GM12874 (cell line): ENCODE measurements around the gene GLYATL3.

ENCODE experiments used
- TF ChIP-seq, protein P1 (sequence below): IDR thresholded peaks from 2 replicates; pipeline ENCODE4 v1.5.1; 2011; ENCODE audit warnings: low read depth, mild to moderate bottlenecking, control low read depth, low read length, moderate library complexity; ENCODE audit not compliant: insufficient read depth

Gene GLYATL3

DNA sequence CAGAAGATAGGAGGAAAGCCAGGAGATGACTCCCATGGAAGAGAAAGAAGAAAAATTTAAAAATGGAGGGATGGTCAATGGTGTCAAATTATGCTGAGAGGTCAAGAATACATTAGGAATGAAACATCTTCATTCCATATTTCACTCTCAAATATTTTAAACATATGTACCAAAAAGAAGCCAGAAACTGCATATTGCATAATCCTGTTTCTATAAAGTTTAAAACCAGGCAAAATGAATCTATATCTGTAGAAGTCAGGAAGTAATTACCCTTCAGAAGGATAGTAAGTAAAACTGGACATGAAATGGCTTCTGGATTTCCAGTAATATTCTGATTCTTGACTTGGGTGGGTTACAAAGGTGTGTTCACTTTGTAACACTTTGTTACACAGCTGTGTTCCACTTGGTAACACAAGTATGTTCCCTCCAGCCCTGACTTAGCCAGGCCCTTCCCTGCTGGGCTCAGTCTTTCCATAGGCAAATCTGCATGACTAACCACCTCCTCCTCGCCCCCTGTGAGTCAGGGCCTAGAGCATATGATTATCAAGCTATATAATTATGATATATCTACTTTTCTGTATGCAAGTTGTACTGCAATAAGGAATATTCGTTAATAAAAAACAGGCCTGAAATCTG is 30.5 kb downstream of the GLYATL3 start:
- TF ChIP-seq, protein P1, sequence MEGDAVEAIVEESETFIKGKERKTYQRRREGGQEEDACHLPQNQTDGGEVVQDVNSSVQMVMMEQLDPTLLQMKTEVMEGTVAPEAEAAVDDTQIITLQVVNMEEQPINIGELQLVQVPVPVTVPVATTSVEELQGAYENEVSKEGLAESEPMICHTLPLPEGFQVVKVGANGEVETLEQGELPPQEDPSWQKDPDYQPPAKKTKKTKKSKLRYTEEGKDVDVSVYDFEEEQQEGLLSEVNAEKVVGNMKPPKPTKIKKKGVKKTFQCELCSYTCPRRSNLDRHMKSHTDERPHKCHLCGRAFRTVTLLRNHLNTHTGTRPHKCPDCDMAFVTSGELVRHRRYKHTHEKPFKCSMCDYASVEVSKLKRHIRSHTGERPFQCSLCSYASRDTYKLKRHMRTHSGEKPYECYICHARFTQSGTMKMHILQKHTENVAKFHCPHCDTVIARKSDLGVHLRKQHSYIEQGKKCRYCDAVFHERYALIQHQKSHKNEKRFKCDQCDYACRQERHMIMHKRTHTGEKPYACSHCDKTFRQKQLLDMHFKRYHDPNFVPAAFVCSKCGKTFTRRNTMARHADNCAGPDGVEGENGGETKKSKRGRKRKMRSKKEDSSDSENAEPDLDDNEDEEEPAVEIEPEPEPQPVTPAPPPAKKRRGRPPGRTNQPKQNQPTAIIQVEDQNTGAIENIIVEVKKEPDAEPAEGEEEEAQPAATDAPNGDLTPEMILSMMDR = no peak

DNA sequence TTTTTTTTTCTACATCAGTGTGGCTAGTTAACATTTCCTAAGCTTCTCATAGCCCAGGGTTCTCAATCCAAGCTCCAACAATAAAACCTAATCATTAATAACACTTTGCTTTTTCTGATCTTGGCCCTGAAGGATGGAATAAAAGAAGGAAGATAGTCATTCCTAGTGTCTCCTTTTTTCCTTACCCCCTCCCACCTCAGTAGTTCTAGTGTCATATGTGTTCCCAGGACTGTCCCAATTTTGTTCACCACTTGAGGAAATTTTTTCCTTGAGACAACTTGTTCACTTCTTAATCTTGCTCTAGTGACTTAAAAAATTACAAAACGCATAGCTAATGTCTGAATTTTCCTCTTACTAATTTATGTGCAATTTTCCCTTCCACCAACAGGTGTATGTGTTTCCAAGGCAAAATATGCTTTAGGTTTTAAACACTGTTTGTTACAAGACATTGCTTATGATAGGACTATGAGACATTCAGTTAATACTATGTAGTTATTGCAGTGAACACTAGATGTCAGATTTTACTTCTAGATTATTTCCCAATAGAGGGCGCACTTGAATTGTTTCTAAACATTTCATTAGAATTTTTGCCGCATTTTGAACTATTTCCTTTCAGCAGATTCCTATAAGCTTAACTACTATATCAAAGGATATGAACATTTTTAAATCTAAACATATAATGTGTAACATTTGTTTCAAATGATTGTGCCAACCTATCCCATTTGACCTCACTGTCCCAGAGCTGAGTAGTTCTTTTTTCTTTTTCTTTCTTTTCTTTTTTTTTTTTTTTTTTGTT is 32.2 kb downstream of the GLYATL3 start:
- TF ChIP-seq, protein P1 = peak; percentile 30; the same call in 1 of the 2 replicates

DNA sequence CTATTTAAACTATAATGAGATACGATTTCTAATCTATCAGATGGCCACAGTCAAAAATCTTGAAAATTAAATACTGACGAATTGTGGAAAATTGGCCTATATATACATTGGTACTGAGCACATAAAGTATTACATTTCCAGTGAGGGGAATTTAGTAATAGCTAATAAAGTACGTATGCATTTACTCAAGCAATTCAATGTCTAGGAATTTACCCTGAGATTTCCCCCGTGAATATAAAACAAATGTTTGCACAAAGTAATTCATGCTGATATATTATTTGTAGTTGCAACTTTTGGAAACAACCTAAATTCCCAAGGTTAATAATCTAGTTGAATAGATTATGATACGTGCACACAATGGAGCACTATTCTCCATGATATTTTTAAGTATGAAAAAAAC is 36.1 kb downstream of the GLYATL3 start:
- TF ChIP-seq, protein P1 = no peak

DNA sequence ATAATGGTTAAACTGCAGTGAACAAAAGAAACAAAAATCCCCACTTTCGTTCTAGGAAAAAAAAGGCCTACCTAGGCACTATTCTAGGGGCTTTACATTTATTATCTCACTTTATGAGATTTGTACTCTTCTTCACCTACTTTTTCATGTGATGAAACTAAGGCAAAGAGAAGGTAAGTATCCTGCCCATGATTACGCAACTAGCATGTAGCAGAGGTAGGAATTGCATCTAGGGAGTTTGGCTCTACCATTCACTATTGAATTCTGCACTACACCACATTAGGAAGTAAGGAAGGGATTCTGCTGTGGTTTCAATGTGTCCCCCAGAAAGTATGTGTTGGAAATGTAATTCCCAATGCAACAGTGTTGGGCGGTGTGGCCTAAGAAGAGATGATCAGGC is 39.4 kb downstream of the GLYATL3 start:
- TF ChIP-seq, protein P1 = no peak

DNA sequence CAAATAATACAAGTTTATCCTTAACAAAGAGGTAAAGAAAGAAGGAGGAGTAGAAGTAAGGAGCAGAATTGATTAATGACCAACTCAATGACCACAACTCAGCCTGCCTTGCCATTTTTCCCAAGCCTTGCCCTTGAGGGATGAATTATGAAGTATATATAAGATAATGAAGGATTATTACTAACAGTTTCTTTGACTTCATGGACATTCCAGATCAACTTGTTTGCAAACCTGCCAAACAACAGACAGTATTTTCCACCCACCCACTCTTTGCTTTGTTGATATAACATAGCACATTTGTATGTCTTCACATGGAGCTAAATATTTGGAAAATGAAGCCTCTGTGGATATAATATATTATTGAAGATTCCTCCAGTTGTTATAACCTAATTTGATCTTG is 40.9 kb downstream of the GLYATL3 start:
- TF ChIP-seq, protein P1 = no peak

DNA sequence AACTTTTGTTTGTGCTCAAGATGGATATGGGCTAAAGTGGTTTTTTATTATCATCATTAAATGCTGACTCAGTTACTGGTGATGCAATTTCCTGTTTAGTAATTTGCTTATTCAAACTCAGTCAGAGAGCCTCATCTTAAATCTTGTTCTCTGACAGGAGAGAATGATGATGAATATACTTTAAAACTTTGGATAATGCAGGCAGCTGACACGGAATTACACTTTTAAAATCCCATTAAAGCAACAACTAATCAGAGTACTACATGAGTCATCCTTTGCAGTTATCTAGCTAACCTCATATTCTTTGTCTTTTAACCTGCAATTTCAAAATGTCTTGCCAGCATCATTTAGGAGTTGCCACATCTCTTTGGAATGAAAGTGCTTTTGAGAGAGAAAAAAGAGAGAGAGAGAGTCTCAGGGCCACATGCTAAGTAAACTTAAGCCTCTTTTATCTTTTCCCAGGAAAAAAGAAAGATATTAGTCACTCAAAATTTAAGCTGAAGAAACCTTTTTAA is 41.5 kb downstream of the GLYATL3 start:
- TF ChIP-seq, protein P1 = no peak

DNA sequence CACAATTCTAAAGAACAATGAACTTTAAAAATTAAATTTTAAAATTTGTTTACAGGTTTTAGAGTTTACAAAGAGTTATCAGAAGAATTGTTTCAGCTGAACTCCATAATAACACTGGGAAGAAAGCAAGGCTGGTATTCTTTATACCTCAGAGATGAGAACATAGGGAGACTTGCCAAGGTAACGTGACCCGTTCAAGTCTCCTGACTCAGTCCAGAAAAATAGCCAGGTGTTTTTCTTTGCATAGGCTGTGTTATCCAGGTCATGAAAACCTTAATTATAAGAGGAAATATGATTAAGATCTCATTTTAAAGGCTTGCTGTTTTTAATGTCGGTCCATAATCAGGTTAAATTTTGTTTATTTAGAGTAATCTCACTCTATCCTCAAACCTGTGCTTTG is 42.2 kb downstream of the GLYATL3 start:
- TF ChIP-seq, protein P1 = no peak
